Right lobe of liver (tissue), 4 donors: Measurements from ENCODE around the gene C10orf67.

Experiments
- CTCF ChIP-seq, 4 donors: fragments of 200-600 bp in 3 of 4; fragments of 450-650 bp in 1 of 4; IDR thresholded peaks; one replicate each; pipeline versions ENCODE4 v1.5.1 to v1.8.0; 2016 to 2022; ENCODE audit warnings: antibody characterized with exemption in 4 of 4, mild to moderate bottlenecking in 2 of 4
- POLR2A ChIP-seq: fragments of 450-650 bp; IDR thresholded peaks from one replicate; pipeline ENCODE4 v1.6.1; 2017; ENCODE audit warnings: antibody characterized with exemption, mild to moderate bottlenecking
- donor health status: DM: no; HTN: no; CAD: no.
- donor health status: DM: no; HTN: no; CAD: no.
- donor health status: DM: no; HTN: yes; CAD: no.

GRCh38 chr10:23270531-23270930 lies 74.1 kb downstream of the C10orf67 start:
- TF ChIP-seq CTCF (IDR thresholded peaks at IDR 0.05) (no peak), POLR2A (no peak)
